OCI-LY3 (cell line): ENCODE data around the gene FBXO42.

Source experiments
- CTCF ChIP-seq: fragments of 200-600, 300-600 bp; sonication (generic); IDR thresholded peaks from 2 replicates; pipeline ENCODE4 v1.5.1; 2014; ENCODE audit warnings: antibody characterized with exemption, low read length, low read depth
- EZH2phosphoT487 ChIP-seq: fragments of 200-600 bp; shearing (Covaris generic); IDR thresholded peaks from 2 replicates; pipeline ENCODE4 v1.6.1; 2018; ENCODE audit warnings: antibody characterized with exemption, mixed run types, low read depth

- TF ChIP-seq CTCF = no peak
- TF ChIP-seq EZH2phosphoT487 = no peak
Measured at GRCh38 chr1:16302709-16303627, 49.3 kb downstream of the FBXO42 start.
